ENCODE results near the gene PDXDC1.
"Not testable (repeated sequence)": the region's sequence is repeated elsewhere in the genome, so short reads cannot be mapped to it uniquely, and the experiment has no call there.

GRCh38 chr16:15130256-15130932 lies 155.6 kb downstream of the PDXDC1 start:
- TF ChIP-seq POLR2AphosphoS5, CTCF, POLR2A, EP300 (IDR thresholded peaks at IDR 0.05): not testable (repeated sequence)

All from gastroesophageal sphincter (tissue), 3 donors.